Neural cell (in vitro differentiated cells): ENCODE measurements around the gene SAMD4A.

Experiments used
- EZH2 ChIP-seq: fragments of 200-600, 300-800 bp; shearing (Covaris generic), sonication (generic); IDR thresholded peaks from 2 replicates; pipeline ENCODE4 v1.6.1; 2014; ENCODE audit warnings: antibody characterized with exemption, low read length, borderline replicate concordance, mild to moderate bottlenecking; ENCODE audit not compliant: insufficient read depth, poor library complexity, severe bottlenecking
- POLR2AphosphoS5 ChIP-seq: IDR thresholded peaks from 2 replicates; pipeline ENCODE4 v1.6.1; 2012
- SMC3 ChIP-seq: fragments of 450-650 bp; conservative IDR thresholded peaks from 2 replicates; pipeline ENCODE4 v1.6.1; 2014; ENCODE audit warnings: antibody characterized with exemption, mild to moderate bottlenecking, moderate library complexity; ENCODE audit not compliant: poor library complexity
- TAF1 ChIP-seq: IDR thresholded peaks from 2 replicates; pipeline ENCODE4 v1.6.1; 2012; ENCODE audit warnings: low read depth
- TF ChIP-seq, protein P1 (sequence below): fragments of 450-650 bp; IDR thresholded peaks from 2 replicates; pipeline ENCODE4 v1.5.1; 2014; ENCODE audit warnings: antibody characterized with exemption, mild to moderate bottlenecking, moderate library complexity; ENCODE audit not compliant: poor library complexity, severe bottlenecking
- TF ChIP-seq, protein P2 (sequence below): IDR thresholded peaks from 2 replicates; pipeline ENCODE4 v1.6.1; 2012; ENCODE audit warnings: borderline replicate concordance

DNA sequence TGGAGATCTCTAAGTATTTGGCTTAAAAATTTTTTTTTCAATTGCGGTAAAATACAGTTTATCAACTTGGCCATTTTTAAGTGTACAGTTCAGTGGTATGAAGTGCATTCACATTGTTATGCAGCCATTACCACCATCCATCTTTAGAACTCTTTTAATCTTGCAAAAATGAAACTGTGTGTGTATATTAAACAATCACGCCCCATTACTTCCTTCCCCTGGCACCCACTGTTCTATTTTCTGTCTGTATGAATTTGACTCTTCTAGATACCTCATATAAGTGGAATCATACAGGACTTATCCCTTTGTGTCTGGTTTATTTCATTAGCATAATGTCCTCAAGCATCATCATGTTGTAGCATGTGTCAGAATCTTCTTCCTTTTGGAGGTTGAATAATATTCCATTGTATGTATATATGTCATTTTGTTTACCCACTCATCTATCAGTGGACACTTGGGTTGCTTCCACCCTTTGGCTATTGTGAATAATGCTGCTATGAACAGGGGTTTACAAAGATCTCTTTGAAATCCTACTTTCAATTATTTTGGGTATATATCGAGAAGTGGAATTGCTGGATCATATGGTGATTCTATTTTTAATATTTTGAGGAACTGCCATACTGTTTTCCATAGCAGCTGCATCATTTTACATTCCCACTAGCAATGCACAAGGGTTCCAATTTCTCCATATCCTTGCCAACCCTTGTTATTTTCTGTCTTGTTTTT, 62.9 kb downstream of the SAMD4A start:
- no peak for TF ChIP-seq POLR2AphosphoS5
- no peak for TF ChIP-seq EZH2
- TF ChIP-seq SMC3 = no peak
- TF ChIP-seq, protein P1, sequence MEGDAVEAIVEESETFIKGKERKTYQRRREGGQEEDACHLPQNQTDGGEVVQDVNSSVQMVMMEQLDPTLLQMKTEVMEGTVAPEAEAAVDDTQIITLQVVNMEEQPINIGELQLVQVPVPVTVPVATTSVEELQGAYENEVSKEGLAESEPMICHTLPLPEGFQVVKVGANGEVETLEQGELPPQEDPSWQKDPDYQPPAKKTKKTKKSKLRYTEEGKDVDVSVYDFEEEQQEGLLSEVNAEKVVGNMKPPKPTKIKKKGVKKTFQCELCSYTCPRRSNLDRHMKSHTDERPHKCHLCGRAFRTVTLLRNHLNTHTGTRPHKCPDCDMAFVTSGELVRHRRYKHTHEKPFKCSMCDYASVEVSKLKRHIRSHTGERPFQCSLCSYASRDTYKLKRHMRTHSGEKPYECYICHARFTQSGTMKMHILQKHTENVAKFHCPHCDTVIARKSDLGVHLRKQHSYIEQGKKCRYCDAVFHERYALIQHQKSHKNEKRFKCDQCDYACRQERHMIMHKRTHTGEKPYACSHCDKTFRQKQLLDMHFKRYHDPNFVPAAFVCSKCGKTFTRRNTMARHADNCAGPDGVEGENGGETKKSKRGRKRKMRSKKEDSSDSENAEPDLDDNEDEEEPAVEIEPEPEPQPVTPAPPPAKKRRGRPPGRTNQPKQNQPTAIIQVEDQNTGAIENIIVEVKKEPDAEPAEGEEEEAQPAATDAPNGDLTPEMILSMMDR = no peak
- TF ChIP-seq, protein P2, sequence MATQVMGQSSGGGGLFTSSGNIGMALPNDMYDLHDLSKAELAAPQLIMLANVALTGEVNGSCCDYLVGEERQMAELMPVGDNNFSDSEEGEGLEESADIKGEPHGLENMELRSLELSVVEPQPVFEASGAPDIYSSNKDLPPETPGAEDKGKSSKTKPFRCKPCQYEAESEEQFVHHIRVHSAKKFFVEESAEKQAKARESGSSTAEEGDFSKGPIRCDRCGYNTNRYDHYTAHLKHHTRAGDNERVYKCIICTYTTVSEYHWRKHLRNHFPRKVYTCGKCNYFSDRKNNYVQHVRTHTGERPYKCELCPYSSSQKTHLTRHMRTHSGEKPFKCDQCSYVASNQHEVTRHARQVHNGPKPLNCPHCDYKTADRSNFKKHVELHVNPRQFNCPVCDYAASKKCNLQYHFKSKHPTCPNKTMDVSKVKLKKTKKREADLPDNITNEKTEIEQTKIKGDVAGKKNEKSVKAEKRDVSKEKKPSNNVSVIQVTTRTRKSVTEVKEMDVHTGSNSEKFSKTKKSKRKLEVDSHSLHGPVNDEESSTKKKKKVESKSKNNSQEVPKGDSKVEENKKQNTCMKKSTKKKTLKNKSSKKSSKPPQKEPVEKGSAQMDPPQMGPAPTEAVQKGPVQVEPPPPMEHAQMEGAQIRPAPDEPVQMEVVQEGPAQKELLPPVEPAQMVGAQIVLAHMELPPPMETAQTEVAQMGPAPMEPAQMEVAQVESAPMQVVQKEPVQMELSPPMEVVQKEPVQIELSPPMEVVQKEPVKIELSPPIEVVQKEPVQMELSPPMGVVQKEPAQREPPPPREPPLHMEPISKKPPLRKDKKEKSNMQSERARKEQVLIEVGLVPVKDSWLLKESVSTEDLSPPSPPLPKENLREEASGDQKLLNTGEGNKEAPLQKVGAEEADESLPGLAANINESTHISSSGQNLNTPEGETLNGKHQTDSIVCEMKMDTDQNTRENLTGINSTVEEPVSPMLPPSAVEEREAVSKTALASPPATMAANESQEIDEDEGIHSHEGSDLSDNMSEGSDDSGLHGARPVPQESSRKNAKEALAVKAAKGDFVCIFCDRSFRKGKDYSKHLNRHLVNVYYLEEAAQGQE = no peak
- no peak for TF ChIP-seq TAF1
